ELF-1 (cell line): ENCODE results near the gene FAR2.

ENCODE experiments used
- DNase-seq: peaks from one replicate; pipeline ENCODE4 v3.0.0-alpha.2; 2016; ENCODE audit warnings: low read depth, low spot score

The FAR2 gene

DNA sequence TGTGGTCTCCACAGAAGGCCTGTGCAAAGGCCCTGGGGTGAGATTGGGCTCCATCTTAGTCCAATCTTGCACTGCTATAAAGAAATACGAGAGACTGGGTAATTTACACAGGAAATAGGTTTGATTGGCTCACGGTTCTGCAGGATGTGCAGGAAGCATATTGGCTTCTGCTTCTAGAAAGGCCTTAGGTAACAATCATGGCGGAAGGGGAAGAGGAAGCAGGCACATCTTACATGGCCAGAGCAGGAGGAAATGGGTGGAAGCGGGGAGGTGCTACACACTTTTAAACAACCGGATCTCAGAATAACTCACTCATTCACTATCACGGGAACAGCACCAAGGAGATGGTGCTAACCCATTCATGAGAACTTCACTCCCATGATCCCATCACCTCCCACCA is 55.4 kb downstream of the FAR2 start:
- DNase-seq, result no peak

GRCh38 chr12:29207120-29207519 is 58.0 kb downstream of the FAR2 start:
- no peak for DNase-seq

DNA sequence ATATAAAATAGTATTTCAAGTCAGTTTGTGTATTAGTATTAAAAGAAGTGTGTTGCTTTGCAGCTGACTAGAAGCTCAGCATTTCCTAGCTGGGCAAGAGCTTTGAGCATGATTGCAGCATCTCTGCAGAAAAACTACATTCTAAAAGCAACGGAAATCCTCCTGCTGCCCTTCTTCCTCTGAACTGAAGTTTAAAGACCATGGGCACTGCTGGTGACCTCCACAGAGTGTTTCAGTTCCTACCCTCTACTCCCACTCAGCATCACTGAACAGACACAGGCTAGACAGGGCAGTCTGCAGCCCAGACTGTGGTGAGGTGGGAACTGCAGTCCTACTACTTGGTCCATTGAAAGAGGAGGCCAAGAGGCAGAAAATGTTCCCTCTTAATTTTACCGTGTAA is 59.0 kb downstream of the FAR2 start:
- DNase-seq, result no peak

DNA sequence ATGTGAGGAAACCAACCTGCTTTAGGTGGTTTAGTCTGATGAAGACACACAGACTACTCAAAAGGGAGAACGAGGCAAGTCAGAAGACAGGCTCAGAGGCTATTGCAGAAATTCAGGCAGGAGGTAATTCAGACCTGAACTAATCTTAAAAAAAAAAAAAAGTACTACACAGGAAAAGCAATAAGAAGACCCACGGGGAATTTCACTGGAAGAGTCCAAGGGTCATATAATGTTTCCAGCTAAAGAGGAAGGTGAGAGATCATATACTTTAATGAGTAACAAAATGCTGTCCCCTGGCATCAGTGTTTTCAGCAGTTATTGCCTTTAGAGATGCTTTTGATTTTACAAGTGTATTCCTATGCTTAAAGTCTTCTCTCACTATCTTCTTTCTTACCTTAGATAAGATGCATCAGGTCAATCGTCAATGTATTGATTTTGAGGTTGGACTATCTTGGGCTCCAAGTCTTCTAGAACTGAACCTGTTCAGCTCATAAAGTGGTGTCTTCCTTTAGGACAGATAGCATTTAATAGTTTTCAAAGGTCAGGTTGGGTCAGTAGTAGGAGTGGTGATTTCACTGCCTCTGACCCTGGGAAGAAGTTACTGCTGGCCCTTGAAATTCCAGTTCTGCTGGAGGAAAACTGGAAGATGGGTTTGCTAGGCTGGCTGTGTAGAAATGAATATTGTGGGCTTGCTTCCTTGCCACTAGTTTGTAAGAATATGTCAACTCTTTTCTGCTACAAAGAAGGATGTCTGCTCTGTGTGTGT is 60.0 kb downstream of the FAR2 start:
- no peak for DNase-seq

- DNase-seq, result no peak
Observed at GRCh38 chr12:29211696-29212095, 62.6 kb downstream of the FAR2 start.

GRCh38 chr12:29212682-29213403 is 63.8 kb downstream of the FAR2 start:
- no peak for DNase-seq

DNA sequence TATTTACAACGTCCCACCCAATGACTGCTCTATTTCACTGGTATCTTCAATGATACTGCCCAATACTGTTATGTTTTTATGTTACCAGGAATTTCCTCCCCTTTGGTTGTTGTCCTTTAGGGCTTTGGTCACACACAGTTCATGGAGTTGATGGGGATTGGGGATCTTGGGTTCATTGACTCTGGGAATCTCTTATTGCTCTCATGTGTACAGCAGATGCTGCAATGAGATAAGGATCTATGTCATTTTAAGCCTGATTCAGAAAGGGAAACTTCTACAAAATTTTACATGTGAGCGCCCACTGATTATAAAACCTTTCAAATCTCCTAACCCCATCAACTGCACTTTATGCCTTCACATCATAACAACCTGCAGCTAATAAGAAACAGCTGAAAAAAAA is 67.2 kb downstream of the FAR2 start:
- DNase-seq, result no peak

DNA sequence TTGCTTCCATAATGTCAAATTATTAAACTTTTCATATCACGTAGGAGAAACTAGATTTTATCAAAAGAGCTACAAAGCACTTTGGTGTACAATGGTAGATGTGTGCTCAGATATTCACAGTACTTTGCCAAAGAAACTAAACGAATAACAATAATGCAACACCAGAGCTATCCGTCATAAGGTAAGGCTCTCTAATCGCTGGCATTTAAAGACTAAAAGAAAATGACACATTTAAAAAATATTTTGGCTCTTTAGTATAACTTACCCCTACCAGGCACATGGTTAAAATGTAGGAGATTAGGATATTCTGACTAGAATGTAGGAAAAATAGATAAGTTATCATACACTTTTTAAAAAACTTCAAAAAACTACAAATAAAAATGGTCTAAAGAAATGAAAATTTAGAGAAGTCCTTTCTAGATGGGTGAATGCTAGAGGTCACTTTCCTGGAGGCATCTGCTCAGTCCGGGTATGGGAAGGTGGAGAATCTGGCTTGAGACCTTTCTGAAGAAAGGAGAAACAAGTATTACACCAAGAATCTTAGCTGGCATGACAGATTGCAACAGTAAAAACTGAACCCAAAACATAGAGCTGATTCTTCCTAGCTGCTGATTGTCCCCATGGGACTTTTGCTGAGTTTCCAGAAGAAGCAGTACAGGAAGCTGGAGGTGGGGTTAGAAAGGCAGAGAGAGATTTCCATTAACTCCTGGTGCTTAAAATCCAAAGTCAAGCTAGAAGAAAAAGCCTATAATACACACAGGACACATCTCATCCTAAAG is 67.9 kb downstream of the FAR2 start:
- DNase-seq, result no peak

DNA sequence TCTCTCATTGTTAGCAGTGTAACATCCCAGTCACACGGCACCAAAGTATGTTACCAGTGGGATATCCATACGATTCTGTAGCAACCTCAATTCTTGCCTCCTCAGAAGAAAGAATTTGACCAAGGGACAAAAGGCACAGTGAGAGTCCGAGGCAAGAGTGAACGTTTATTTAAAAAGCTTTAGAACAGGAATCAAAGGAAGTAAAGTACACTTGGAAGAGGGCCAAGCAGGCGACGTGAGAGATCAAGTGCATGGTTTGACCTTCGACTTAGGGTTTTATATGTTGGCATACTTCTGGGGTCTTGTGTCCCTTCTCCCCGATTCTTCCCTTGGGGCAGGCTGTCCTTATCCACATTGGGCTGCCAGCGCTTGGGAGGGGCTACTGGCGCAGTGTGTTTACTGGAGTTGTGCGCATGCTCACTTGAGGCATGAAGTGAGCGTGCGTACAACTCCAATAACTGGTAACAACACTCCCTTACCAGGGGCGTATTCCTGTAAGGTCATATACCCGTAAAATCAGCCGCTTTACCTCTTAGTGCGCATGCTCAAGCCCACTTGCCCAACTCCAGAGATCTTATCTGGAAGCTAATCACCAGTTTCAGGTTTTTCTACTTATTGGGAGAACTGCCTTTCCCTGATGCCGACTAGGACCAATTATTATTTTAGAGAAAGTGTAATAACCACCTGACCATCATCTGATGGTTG is 71.7 kb downstream of the FAR2 start:
- DNase-seq, result no peak

DNA sequence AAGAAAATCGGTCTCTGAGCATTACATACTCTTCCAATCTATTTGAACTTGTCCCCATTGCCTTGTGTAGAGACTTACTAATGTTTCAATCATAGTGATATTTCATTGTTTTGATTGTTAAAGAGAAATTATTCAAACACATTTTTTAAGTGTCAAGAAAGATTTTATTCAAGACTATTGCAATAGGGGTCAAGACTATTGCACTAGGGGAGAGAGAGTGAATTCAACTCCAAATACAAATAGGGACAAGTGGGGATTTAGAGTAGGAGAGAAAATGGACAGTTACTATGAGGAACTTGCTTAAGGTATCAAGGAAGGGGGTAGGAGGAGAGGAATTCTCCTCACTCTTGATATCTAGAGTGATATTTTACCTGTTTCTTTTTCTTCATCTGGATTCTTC is 73.1 kb downstream of the FAR2 start:
- no peak for DNase-seq

DNA sequence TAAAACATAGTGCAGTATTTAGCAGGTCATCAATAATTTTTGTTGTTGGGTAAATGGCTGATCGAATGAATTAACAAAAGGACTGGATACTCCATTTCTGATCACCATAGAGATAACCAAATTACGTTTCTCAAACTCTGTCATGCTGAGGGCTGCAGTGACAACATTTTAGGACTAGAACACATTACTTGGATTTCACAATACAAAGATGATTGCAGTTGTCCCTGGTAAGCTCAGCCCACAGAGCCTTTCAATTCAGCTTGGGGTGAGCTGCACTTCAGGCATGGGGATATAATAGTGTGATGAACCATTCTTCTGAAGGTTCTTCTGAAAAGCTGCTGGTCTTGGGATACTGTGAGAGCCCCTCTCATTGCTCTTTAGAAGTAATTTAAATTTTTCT is 74.3 kb downstream of the FAR2 start:
- no peak for DNase-seq

DNA sequence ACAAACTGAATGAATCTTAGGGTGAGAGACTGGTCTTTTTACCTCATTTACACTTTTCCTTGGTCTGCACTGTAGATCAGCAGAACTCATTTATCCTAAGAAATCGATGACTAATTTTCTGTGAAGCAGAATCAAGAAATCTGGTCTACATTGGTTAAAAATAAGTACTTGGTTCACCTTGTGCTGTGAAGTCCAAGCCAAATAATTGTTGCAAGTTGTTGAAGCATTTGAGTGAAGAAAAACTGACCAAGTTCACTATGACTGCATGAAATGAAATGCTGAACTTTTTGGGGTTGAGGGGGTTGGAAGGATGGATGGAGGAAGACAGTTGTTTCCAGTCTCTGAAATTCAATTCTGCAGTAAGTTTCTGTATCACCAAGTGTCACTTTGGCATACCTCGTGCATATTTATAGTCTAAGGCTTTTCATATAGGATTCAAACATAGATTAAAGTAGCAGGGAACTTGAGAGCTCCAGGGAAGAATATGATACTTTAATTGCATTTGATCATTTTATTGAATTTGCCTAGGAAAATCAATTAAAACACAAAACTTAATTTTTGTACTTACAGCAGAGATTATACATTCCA is 75.0 kb downstream of the FAR2 start:
- no peak for DNase-seq

- DNase-seq, result no peak
Observed at GRCh38 chr12:29224572-29224971, 75.5 kb downstream of the FAR2 start.

GRCh38 chr12:29225834-29226233 is 76.8 kb downstream of the FAR2 start:
- no peak for DNase-seq

GRCh38 chr12:29226616-29227015 is 77.5 kb downstream of the FAR2 start:
- DNase-seq, result no peak

DNA sequence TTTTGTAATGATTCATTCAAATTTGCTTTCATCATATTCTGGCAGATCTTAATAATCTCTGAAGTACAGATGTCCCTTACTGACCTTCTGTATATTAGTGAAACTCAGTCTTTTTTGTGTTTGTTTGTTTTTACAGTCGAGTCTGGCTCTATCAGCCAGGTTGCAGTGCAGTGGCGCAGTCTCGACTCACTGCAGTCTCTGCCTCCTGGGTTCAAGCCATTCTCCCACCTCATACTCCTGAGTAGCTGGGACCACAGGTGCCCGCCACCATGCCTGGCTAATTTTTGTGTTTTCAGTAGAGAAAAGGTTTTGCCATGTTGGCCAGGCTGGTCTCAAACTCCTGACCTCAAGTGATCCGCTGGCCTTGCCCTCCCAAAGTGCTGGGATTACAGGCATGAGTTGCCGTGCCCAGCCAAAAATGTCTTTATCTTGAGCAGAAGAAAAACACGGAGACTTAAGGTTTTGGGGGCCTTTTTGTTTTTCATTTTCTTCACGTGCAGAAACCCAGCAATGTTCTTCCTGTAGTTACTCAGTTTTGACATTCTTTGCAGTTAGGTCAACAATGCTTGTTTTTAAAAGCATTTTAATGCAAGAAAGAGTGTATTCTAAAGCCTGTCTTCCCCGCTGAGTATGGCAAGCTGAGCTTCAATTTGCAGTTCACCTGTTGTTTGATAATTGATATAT is 79.5 kb downstream of the FAR2 start:
- no peak for DNase-seq

GRCh38 chr12:29229158-29229505 is 80.1 kb downstream of the FAR2 start:
- DNase-seq, result no peak

DNA sequence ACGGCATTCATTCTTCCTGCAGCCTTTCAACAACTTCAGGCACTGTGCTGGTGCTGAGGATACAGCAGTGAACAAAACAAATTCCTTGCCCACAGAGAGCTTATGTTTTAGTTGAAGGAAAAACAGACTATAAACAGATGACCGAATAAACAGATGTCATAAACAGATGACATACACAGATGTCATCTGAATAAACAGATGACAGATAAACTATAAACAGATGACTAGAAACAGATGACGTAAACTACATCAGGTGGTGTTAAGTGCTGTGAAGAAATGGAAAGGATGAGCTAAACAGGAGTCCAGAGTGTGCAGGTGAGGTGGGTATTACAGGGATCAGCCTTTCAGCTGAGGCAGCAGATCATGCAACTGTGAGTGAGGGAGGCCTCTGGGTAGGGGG is 80.9 kb downstream of the FAR2 start:
- no peak for DNase-seq

- DNase-seq, result no peak
Observed at GRCh38 chr12:29230800-29231560, 81.9 kb downstream of the FAR2 start.

GRCh38 chr12:29232086-29232485 is 83.0 kb downstream of the FAR2 start:
- no peak for DNase-seq
